OCI-LY3 (cell line): ENCODE data around the gene SHROOM3.

ENCODE experiments used
- CTCF ChIP-seq: fragments of 200-600, 300-600 bp; sonication (generic); IDR thresholded peaks from 2 replicates; pipeline ENCODE4 v1.5.1; 2014; ENCODE audit warnings: antibody characterized with exemption, low read length, low read depth
- EZH2phosphoT487 ChIP-seq: fragments of 200-600 bp; shearing (Covaris generic); IDR thresholded peaks from 2 replicates; pipeline ENCODE4 v1.6.1; 2018; ENCODE audit warnings: antibody characterized with exemption, mixed run types, low read depth

GRCh38 chr4:76623217-76624045 is 188.4 kb downstream of the SHROOM3 start:
- no peak for TF ChIP-seq CTCF
- TF ChIP-seq EZH2phosphoT487 = no peak
